Hematopoietic multipotent progenitor cell treated with erythropoietin and hydrocortisone succinate and interleukin-3 and kit ligand, for 15 days (in vitro differentiated cells): ENCODE measurements around the gene CLDN19.

Experiments used
- DNase-seq: peaks from one replicate; pipeline ENCODE4 v3.0.0-alpha.2; 2015; ENCODE audit warnings: low spot score

CLDN19 gene, protein sequence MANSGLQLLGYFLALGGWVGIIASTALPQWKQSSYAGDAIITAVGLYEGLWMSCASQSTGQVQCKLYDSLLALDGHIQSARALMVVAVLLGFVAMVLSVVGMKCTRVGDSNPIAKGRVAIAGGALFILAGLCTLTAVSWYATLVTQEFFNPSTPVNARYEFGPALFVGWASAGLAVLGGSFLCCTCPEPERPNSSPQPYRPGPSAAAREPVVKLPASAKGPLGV

DNA sequence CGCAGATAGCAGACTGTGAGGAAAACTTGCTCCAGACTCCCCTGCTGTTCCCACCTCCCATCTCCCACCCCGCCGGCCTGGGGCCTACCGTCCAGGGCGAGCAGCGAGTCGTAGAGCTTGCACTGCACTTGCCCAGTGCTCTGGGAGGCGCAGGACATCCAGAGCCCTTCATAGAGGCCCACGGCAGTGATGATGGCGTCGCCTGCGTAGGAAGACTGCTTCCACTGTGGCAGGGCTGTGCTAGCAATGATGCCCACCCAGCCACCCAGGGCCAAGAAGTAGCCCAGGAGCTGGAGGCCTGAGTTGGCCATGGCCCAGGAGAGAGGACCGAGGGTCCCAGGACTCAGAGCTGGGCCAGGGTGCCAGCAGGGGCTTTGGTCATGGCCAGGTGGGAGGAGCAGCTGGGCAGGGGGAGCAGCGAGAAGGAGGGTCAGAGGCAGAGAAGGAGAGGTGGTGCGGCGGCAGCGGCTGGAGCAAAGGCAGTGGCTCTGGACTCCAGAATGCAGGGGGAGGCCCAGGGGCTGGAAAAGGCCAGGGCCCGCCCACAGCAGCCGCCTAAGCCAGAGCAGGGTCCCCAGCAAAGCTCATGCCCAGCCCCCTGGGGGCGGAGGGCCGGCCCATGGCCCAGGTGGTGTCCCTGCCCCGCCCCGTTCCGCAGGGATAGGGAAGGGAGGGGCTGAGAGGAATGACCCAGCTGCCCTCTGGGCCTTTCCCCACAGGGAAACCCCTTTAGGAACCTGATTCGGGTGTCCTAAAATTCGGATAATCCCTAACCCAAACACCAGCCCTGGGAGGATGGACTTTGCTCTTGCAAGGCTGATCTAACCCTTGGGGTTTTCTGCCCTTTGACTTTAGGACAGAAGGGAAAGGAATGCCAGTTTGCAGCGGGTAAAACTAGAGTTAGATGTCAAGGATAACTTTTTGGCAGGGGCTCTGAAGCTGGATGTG is at the start of gene CLDN19:
CLDN19 (minus strand) TSS at position 484 of the 948 bp plus-strand sequence; CDS start at position 311, 173 bp downstream.
- no peak for DNase-seq

DNA sequence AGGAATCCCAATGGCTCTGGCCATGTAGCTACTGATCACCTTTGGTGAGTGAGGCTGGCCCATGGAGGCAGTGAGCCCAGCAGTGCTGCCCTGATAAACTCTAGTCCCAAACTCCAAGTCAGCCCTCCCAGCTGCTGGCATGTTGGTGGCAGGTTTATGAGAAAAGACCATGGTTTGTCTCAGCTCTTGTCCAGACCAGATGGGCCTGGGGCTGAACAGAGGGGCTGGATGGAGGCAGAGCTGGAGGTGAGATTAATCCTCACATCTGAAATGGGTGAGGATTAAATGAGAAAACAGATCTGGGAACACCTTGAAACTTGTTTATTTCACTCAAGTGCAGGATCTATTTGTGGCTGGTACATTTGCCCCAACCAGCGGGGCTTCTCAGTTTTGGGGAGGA is 48.0 kb upstream of the CLDN19 start:
- DNase-seq, result no peak

DNA sequence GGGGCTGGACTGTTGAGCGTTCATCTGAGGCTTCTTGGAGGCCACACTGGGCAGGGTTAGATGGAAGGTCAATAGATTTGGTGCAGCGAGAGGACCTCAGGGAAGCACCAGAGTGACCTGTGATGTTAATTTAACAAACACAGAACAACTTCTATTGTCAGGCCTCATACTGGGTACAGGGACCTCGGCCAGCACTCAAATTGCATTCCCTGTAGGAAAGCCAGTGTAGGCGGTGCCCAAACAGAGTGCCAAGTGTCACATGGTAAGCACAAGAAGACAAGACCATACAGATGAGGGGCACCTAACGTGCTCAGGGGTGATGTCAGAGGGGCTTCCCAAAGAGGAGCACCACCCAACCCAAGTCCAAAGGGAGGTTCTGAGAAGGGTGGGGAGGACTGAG is 46.1 kb upstream of the CLDN19 start:
- no peak for DNase-seq

DNA sequence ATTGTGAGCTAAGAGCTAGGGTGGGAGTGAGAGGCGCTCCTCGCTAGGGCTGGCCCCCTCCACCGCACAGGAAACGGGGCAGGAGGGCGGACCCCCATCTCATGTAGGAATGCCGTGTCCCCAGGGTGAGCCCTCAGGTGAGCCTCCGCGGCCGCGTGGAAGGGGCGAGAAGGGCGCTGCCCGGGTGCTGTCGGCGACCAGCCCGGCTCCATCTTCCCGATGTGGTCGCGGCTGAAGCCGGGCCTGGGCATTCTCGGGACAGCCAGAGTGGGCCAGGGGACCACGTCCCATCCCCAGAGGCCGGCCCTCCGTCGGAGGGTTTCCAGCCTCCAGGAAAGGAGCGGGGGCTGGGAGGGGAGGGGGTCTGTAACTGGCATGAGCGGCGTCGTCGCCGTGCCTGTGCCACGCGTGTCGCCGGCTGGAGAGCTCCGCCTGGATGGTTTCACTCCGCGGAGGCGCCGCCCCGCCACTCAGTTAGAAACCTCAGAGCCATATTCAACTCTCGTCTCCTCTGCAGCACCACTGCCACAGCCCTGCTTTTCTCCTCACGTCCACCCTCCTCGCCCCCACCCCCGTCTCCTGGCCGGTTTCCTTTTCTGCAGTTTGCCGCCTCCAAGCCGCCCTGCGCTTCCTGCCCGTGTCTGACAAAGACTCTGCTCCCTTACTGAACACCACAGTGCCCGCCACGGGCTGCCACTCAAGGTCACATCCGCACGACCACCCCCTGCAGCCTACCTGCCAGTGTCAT is 45.1 kb upstream of the CLDN19 start, which contains the start of gene TMEM269:
TMEM269 (plus strand) TSS at position 46 of the 748 bp plus-strand sequence. CDS start 4,903 bp downstream, outside the sequence.
- no peak for DNase-seq

DNA sequence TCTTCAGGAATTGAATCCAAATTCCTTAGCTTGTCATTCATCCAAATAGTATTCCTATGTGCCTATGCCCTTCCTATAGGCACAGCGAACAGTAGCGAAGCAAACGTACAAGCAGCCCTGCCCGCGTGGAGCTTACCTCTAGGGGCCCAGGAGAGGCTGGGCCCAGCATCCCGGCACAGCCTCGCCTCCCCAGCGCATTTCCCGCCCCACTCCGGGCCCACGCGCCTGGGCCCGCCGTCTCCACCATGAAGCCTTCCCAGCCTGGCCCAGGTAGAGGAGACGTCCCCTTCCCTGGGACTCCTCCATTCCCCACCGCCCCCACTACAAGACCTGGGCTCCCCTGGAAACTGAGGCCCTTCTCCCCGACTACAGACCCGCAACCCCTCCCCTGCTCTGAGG is 44.5 kb upstream of the CLDN19 start:
- no peak for DNase-seq

DNA sequence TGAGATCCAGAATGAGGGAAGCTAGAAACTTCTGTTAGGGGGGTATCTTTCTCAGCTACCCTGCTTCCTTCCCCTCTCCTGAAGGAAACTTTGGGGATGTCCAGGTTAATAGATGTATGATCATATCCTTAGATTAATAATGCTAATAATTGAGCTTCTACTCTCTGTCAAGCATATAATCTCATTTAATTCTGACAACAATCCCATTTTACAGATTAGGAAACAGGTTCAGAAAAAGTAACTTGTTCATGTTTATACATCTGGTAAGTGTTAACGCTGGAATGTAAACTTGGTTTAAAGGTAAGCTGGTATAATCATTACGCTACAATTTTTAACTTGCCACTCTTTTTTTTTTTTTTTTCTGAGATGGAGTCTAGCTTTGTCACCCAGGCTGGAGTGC is 43.1 kb upstream of the CLDN19 start:
- DNase-seq, result no peak

DNA sequence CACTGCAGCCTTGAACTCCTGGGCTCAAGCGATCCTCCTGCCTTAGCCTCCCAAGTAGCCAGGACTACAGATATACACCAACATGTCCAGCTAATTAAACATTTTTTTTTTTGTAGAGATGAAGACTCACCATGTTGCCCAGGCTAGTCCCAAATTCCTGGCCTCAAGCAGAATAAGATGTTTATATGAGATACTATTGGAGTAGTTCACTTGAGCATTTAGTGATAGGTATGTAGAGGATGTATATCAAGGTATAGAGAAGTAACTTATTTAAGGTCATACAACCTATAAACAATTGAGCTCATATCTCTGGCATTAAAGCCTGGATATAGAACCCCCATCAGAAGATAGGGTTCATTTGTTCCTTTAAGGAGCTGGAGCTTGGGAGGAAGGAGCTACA is 40.1 kb upstream of the CLDN19 start:
- DNase-seq, result no peak

DNA sequence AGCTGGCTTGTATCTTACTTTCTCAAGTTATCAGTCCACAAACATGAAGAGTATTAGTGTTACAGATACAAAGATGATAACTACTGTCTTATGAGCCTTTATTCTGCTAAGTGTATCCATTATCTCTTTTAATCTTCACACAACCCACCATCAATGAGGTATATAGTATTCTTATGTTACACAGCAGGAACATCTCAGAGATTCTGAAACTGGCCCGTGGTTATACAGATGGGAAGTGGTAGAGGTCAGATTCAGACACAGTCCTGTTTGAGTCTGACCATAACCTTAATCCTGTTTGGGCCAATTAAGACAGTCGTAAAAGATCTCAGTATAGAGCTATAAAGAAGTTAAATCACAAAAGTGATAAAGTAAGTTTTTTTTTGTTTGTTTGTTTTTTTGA is 39.7 kb upstream of the CLDN19 start:
- DNase-seq, result no peak

DNA sequence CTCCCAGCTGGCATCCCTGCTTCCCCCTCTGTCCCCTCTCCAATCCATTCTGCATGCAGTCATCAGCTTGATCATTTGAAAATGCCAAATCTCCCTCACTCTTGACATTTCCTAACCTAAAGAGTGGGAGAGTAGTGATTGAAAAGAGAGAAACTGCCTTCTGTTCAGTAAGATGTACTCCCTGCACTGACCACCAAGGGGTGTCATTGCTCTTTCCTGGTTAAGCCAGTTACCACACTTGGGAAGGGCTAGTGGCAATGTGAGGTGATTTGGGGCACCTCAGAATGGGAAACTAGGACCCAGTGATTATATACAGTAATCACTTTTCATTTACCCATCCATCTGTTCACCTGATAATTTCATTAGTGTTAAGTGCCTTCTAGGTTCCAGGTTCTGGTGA is 37.8 kb upstream of the CLDN19 start:
- DNase-seq, result peak; percentile 77

DNA sequence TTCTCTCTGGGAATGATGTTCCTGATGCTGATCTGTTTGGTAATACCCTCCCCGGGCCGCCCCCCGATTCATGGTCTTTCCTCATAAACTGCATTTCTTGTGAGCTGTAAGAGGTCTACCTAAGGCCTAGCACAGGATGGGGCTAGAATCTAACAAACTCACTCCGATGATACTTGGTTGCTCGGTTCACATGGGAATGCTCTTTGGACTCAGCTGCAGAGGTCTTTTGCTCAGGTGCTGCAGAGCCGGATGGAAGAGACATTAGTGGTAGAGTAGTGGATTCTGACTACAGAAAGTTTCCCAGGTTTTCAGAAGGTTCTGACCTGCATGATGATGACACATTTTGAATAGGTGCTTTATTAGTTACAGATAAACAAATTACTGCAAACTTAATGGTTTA is 36.5 kb upstream of the CLDN19 start:
- no peak for DNase-seq

DNA sequence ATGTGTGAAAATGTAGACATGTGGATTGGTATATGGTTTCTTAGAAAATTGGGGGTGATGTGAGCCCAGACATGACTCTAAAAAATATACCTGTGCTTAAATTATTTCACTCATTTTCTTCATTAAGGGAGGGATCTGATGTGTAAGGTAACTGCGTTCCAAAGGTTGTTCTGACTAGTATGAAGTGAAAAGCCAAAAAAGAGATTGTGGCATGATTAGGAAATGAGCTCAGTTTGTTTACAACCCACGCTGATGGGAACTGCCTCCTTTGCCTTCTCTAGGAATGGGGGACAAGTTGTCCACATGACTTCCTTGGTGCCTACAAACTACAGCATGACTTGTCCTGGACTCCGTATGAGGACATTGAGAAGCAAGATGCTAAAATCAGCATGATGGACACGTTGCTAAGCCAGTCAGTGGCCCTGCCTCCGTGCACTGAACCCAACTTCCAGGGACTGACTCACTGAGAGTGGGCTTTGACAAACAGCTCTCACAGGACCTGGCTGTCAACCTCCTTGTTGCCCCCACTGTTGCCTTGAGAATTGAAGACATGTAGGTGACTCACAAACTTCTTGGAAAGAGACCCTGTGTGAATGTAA is 35.0 kb upstream of the CLDN19 start:
- no peak for DNase-seq

DNA sequence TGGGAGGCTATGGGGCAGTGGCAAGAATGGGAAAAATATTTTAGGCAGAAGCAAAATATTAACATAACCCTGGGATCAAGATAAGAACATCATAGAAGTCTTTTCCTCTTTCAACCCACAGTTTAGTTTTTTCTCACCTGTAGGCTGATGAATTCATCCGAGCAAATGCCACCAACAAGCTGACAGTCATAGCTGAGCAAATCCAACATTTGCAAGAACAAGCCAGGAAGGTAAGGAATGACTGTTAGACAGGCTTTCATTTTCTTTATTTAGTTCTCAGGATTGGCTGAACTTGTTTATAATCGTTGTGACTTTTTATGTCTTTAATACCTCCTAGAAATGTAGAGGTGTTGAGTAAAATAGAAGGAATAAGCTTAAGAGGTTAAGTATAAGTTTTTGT is 33.4 kb upstream of the CLDN19 start:
- no peak for DNase-seq

DNA sequence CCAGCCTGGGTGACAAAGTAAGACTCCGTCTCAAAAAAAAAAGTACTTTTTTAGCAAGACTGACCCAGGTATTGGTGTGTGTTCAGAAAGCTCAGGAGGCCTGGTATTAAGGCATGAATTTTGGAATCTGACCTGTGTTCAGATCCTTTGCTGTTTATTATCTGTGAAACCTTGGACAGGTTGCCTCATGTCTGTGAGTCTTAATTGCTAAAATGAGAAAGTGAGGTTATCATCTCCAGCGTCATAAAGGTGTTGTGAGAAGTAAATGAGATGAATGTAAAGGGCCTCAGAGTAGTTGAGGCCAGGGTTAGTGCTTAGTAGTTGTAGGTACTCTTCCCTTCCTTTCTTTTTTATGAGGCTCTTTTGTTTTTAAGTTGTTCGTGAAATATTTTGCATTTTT is 29.8 kb upstream of the CLDN19 start:
- no peak for DNase-seq

DNA sequence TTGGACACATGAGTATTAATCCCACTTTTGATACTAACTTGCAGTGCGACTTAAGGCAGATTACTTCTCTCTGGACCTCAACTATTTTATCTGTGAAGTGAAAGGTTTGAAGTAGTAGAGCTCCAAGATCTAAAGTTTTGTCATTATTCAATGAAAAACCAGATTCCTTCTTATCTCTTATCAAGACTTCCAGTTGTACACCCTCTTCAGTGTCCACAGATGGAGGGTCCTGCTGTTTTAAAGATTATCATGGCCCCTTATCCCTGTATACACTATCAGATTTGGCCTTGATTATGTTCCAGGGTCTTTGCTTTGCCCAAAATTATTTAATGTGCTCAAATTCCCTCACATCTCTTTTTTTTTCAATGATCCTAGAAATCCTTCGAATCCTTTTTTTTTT is 28.1 kb upstream of the CLDN19 start:
- no peak for DNase-seq

DNA sequence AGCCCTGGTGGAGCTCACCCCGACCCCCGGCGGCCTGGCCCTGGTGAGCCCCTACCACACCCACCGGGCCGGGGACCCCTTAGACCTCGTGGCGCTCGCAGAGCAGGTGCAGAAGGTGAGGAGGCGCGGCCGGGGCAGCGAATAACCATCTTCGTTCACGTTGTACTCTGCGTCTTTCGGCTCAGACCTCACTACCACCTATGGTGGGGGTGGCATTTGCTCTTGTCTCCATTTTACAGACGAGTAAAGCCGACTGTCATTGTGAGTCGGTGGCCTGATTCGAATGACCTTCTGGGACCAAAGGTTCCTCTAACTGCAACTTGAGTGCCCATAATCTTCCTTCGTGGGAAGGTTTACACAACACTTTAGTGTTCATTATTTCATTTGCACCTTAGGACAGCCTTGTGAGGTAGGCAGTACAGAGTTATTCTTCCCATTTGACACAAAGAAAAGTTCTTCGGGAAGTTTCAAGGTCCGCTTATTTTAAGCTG is 27.5 kb upstream of the CLDN19 start:
- peak; percentile 31 for DNase-seq

DNA sequence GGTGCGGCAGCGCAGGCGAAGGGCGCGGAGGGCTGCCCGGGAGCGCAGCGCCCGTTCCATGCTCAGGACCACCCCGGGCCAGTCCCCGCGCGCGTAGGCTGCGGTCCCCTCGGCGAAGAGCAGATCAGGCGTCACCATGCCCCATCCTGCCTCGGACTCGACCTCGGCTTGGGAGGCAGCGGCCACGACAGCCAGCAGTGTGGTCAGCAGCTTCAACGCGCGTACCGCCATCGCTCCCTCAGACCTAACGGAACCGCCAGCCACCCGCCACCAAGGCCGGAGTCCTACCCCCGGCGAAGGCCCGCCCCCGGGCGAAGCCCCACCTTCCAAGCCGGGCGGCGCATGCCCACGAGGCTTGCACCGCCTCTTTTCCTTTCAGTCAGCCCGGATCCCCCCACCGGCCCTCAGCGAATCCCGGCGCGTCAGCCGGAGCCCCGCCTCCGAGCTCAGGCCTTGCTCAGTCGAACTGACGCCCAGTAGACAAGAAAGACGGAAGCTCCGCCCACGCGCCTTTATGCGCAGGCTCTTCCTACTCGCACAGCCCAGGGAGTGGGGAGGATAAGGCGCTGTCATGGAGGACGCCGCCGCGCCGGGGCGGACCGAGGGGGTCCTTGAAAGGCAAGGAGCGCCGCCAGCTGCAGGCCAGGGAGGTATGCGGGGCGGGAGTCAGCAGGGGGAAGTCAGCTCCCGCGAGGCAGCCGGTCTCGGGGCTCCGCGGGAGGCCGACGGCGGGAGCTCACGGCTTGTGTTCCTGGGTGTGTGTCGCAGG is 26.9 kb upstream of the CLDN19 start, which contains the start of the genes C1orf50 and P3H1:
C1orf50 (plus strand) TSS at position 509 of the 769 bp plus-strand sequence; CDS start at position 572, 63 bp downstream.
P3H1 (minus strand) TSS at position 288 of the 769 bp plus-strand sequence; CDS start at position 231, 57 bp downstream.
- peak; percentile 100 for DNase-seq

DNA sequence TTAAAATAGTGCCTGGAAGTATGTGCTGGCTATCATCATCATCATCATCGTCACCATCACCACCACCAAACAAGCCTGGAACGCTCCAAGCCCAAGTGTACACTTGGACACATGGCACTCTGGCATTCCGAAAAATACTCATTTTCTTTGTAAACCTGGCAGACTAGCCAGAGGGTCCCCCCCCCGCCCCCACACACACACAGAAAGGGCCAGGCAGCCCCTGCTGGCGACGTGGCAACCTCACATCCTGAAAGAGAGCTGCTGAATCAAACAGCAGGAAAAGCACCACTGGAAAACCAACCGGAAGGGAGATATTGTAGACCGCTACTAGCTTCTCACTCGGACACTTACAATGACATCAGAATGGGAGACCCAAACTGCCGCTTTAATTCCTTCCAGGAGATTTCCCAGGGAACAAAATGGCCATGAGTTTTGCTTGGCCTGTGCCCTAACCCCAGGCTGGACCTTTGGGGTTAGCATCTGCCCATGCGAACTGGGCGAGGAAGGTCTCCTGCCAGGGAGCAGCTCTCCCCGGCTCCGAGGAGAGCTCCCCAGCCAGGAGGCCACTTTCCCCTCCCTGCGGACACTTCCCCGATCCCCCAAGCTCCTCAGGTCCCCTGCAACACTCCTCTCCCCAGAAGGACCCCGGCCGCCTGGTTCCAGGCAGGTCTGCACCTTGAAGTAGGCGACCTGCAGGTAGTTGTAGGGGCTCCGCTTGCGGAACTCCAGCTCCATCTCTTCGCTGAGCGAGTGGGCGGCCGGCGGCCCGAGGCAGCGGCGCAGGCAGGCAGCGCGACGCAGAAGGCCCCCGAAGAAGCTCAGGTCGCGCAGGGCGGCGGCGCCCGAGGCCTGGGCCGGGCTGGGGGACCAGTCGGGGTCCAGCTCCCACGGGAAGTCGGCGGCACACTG is 26.1 kb upstream of the CLDN19 start:
- peak; percentile 22 for DNase-seq

DNA sequence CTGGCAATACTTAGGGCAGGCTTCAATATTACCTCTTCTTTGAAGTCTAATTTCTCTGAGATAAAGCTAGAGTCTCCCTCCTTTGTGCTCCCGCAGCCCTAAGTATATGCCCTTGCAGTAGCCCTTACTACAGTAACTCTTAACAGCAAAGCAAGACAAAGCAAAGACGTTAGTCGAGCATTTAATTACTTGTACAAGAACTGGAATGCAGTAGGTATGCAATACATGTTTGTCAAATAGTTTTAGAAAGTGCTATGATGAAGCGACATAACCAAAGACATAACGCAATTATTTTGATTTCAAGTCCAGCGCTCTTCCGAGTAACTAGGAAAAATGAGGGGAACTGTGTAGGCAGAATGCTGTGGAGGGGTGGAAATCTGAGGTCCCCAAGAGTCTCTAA is 25.2 kb upstream of the CLDN19 start:
- DNase-seq, result no peak

DNA sequence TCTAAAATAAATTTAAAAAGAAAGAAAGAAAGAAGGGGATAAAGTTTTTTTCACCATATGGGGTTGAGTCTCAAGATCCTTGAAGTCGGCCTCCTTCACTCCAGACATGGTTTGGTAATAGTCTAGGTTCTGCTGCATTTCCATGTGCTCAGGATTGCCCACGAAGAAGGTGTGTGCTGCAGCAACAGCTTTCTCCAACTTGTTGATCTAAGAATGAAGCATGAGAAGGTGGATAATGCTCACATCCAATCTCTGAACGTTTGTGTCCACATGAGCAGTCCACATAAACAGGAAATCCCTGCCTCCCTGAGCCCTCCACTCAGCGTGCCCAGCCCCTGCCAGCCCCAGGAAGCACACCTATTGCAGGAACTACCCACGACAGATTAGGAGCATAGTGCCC is 22.2 kb upstream of the CLDN19 start:
- no peak for DNase-seq

DNA sequence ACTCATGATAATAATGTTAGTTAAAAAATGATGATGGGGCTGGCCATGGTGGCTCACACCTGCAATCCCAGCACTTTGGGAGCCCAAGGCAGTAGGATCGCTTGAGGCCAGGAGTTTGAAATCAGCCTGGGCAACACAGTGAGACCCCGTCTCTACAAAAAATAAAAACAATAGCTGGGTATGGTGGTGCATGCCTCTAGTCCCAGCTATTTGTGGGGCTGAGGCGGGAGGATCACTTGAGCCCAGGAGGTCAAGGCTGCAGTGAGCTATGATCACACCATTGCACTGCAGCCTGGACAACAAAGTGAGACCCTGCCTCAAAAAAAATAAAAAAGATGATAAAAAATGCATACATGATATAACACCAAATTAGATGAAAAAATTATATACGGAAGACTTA is 21.5 kb upstream of the CLDN19 start:
- no peak for DNase-seq
